Nephron (organoid): ENCODE results near the gene SIX3.

ENCODE experiments used
- H3K27ac Mint-ChIP-seq, 3 experiments: 2 replicates each; pipeline ENCODE4 v1.8.0; 2020; ENCODE audit warnings: mixed read lengths in 3 of 3, mild to moderate bottlenecking in 2 of 3, moderate library complexity in 1 of 3
- H3K27me3 Mint-ChIP-seq: 2 replicates; pipeline ENCODE4 v1.8.0; 2021; ENCODE audit warnings: low read depth, mild to moderate bottlenecking, moderate library complexity, mixed read lengths
- H3K36me3 Mint-ChIP-seq: 2 replicates; pipeline ENCODE4 v1.8.0; 2020; ENCODE audit warnings: low read depth, mixed read lengths
- H3K4me1 Mint-ChIP-seq: 2 replicates; pipeline ENCODE4 v1.8.0; 2020; ENCODE audit warnings: mixed read lengths
- H3K4me3 Mint-ChIP-seq, 3 experiments: 2 replicates each; pipeline ENCODE4 v1.8.0; 2020; ENCODE audit warnings: mild to moderate bottlenecking in 3 of 3, mixed read lengths in 3 of 3, moderate library complexity in 2 of 3
- H3K9me3 Mint-ChIP-seq: 2 replicates; pipeline ENCODE4 v1.8.0; 2020; ENCODE audit warnings: mixed read lengths
- CTCF ChIP-seq, 3 experiments: fragments of 200-600 bp; sonication (generic); IDR thresholded peaks; one replicate each; pipeline ENCODE4 v1.5.0; 2021; ENCODE audit warnings: antibody characterized with exemption in 3 of 3; ENCODE audit not compliant: unreplicated experiment in 3 of 3

SIX3 gene

DNA sequence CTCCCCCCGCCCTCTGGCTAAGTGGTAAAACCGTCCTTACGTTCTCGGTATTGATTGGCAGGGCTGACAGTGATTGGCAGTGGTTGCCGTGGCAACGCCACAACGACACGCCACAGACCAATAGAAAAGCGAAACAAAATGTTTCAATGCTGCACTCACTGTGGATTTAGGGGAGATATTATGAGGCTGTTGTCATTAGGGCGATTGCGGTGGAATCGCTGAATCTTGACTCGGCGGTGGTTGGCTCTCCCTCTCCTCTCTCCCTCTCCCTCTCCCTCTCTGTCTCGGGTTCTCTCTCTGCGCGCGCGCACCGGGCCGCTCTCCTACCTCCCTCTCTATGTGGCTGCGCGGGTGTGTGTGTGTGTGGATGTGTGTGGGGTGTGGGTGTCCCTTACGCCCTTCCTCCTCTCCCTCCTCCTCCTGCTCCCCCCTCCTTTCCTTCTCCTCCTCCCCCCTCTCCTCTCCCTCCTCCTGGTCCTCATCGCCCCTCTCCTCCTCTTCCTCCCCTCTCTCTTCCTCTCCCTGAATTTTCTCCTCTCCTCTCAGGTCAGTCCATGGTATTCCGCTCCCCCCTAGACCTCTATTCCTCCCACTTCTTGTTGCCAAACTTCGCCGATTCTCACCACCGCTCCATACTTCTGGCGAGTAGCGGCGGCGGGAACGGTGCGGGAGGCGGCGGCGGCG, at the start of gene SIX3:
Gene SIX3, plus strand, starts transcription at position 152 of the 684 bp plus-strand sequence. Its CDS starts 403 bp downstream, at position 555.
- peaks cover 96% of the 10 kb centered on the region for H3K27me3 Mint-ChIP-seq
- no peak within 1 kb of the TSS for H3K27ac Mint-ChIP-seq
- no peaks in the 10 kb centered on the region for H3K36me3 Mint-ChIP-seq
- peaks cover 30% of the 10 kb centered on the region for H3K4me1 Mint-ChIP-seq
- no peaks in the 10 kb centered on the region for H3K9me3 Mint-ChIP-seq
- TF ChIP-seq CTCF (IDR thresholded peaks at IDR 0.05; ENCODE audit: unreplicated experiment in 3 of 3) = no peak
- peak within 1 kb of the TSS; percentile 64 to 74 (median 73) for H3K4me3 Mint-ChIP-seq

GRCh38 chr2:44894058-44894457, 47.4 kb upstream of the SIX3 start:
- H3K27me3 Mint-ChIP-seq = peaks cover 35% of the 10 kb centered on the region
- H3K4me3 Mint-ChIP-seq = no peak overlapping the region
- no peaks in the 10 kb centered on the region for H3K36me3 Mint-ChIP-seq
- no peak overlapping the region for H3K27ac Mint-ChIP-seq
- H3K9me3 Mint-ChIP-seq = peaks cover 6% of the 10 kb centered on the region
- no peaks in the 10 kb centered on the region for H3K4me1 Mint-ChIP-seq
- no peak for TF ChIP-seq CTCF (IDR thresholded peaks at IDR 0.05; ENCODE audit: unreplicated experiment in 3 of 3)

DNA sequence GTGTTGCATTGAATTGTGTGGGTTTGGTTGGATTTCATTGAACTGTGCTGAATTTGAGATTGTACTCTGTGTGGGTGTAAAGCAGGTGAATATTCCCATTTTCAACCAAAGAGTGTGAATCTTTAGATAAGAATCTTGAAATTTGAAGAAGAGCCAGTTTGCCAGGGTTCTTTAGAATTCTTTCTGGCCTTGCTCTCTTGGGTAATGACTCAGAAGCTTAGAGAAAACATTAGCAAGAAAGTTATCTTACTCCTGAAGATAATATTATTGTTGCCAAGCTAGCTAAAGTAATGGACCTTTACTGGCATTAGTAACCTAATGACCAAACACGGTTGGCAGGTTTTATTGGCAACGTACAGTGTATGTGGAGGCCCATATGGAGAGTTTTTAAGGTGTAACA, 46.4 kb upstream of the SIX3 start:
- Mint-ChIP-seq H3K27me3 (peaks cover 43% of the 10 kb centered on the region), H3K36me3 (no peaks in the 10 kb centered on the region), H3K9me3 (peaks cover 6% of the 10 kb centered on the region), H3K4me3 (no peak overlapping the region), H3K4me1 (no peaks in the 10 kb centered on the region), H3K27ac (no peak overlapping the region)
- no peak for TF ChIP-seq CTCF (IDR thresholded peaks at IDR 0.05; ENCODE audit: unreplicated experiment in 3 of 3)

DNA sequence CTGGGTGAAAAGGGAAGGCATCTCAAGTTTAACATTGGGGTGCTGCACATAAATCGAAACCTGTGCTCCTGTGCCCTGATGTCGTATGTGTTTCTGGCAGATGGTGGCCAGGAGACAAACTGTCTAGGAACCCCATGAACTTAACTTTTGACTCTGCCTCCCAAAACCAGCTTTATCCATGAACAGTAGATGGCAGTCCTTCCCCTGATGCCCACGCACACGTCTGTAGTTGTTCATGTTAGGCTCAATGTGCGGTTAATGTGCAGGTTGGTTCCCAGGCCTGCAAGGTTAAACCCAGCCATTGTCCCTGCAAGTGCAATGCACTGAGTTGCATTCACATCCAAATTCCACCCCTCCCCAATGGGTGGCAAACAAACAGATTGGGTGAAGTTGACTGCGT, 44.1 kb upstream of the SIX3 start:
- peaks cover 51% of the 10 kb centered on the region for H3K27me3 Mint-ChIP-seq
- TF ChIP-seq CTCF (IDR thresholded peaks at IDR 0.05; ENCODE audit: unreplicated experiment in 3 of 3) = no peak
- no peaks in the 10 kb centered on the region for H3K36me3 Mint-ChIP-seq
- no peak overlapping the region for H3K27ac Mint-ChIP-seq
- peaks cover 3% of the 10 kb centered on the region for H3K9me3 Mint-ChIP-seq
- H3K4me3 Mint-ChIP-seq = no peak overlapping the region
- no peaks in the 10 kb centered on the region for H3K4me1 Mint-ChIP-seq

DNA sequence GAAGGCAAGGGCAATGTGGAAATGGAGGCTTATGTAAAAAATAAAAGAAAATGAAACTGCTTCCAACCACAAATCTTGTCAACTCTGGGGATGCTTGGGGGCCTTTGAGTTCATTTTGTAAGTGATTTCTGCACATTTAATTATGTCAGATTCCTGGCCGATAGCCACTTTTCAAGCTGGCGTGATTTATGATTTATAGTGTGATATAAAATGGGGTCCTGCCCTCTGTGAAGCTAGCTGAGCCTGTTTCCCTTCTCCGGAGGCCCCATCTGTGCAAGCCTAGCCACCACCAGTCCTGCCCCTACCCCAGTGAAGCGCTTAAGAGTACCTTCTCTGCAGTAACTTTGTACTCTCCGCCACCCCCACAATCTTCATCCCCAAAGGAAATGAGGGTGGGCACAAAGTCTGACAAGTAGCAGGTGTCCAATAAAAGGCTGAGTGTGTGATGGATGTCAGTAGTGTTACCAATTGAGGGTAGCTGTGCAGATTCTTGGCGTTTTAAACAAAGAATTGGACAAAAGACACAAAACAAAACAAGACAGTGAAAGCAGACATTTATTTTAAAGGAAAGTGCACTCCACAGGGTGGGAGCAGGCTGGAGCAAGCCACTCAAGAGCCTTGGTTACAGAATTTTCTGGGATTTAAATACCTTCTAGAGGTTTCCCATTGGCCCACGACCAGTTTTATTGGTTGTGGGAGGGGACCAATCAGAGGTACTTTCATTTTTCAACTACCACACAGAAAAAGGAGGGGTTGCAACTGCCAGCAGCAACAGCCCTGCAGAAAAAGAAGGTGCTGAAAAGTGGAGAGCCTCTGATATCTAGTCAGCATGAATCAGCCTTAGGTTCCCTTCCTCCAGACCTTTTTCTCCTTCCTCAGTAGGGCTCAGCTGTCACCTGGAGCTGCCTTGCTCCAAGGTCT, 39.0 kb upstream of the SIX3 start:
- no peak for TF ChIP-seq CTCF (IDR thresholded peaks at IDR 0.05; ENCODE audit: unreplicated experiment in 3 of 3)
- H3K9me3 Mint-ChIP-seq = no peaks in the 10 kb centered on the region
- H3K4me1 Mint-ChIP-seq = no peaks in the 10 kb centered on the region
- H3K36me3 Mint-ChIP-seq = no peaks in the 10 kb centered on the region
- H3K4me3 Mint-ChIP-seq = no peak overlapping the region
- peak overlapping the region in 1 of 3 experiments; percentile 72 for H3K27ac Mint-ChIP-seq
- peaks cover 51% of the 10 kb centered on the region for H3K27me3 Mint-ChIP-seq
